GM18907 (cell line): ENCODE data around the gene CTBP2.
A peak's percentile ranks its signal among the peaks of the same experiment; 100 is the strongest.
"Not testable (repeated sequence)": the region's sequence is repeated elsewhere in the genome, so short reads cannot be mapped to it uniquely, and the experiment has no call there.

Source experiments
- ATAC-seq: cut with Tn5 transposase; IDR thresholded peaks from one replicate; pipeline ENCODE4 v1.9.1; 2021; ENCODE audit warnings: mild to moderate bottlenecking, moderate library complexity; ENCODE audit not compliant: unreplicated experiment

Gene CTBP2

GRCh38 chr10:125158601-125159485, 1.5 kb downstream of the CTBP2 start:
- ATAC-seq = no peak

- ATAC-seq = no peak
Observed at GRCh38 chr10:125158275-125158600, 2.1 kb downstream of the CTBP2 start.

GRCh38 chr10:125157505-125157904, 2.9 kb downstream of the CTBP2 start:
- no peak for ATAC-seq

DNA sequence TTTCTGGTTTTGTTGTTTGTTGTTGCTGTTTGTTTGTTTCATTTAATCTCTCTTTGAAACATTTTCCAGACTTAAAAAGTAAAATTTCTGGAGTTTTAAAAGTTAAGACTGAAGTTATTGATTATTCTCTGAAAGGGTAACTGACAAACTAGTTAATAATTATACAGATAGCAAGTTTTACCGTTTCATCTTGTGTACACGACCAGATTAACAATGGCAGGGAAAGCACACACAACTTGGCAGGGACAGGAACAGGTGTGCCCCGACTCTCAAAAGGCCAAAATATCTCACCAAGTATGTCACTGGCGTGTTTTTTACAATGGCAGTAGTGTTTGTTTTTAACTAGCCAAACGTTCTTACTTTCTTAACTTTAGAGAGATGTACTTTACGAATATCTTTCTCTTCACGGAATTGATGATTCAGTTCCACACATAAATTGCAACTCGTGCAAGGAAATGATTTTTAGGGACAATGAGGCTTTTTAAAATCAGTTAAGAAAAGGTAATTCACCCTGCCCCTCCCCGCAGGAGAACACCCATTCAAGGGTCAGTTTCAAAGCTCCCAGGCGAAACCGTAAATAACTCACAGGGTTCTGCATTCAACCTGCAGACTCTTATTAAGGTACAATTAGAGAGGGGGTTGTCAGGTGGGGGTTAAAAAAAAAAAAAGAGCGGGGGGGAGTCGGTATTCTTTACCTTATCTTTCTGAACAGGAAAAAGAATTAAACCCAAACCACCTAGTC, 3.5 kb downstream of the CTBP2 start:
- ATAC-seq = no peak

GRCh38 chr10:125156196-125156595, 4.2 kb downstream of the CTBP2 start:
- ATAC-seq = no peak

- ATAC-seq = no peak
Observed at GRCh38 chr10:125155101-125155500, 5.3 kb downstream of the CTBP2 start.

DNA sequence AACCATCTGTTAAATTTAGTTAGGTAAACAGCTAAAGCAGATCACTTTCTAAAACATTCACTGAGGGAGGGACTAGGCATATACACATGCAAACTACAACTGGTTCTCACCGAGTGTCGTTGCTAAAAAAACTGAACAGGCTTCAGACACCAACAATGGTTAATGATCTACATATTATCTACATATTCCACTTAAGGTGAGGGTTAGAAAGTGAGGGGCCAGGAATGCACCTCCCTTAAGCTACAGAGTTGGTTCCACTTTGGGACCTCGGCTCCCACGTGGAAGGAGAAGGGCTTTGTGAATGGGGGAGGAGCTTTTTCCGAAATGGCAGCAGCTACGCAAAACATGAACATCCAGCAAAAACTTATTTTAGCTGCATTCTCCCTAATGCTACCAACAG, 5.8 kb downstream of the CTBP2 start:
- no peak for ATAC-seq

DNA sequence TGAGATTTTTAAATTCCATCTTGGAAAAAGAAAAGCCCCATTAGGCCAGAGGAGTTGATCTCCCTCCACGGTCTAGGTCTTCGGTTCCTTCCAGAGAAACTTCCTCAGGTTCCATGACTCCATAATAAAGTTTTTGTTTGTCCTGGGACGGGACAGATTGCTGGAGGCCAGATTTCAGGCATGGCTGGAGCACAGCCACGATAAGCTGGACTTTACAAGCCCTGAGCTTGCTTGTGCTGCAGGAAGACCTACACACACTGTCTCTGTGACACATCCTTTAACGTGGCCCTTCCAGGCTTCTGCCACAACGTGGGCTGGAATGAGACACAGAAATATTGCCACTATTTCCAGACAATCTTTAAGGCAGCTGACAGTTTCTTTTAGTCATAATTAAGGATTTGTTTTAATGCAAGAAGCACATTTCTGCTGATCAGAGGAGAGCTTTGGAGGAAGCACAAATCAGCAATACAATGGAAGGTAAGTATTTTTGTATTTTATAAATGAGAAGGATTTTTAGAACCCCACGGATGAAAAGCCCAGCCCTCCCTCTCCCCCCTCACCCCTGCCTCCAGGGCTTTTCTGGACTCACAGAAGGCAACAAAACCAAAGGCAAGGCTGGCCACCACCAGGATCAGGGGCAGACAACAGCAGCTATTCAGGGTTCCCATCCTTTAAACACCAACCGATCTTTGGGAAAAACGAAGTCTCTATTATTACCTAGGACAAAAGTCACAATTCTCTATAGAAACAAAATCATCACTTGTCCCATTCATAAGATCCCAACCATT, 6.5 kb downstream of the CTBP2 start:
- ATAC-seq = no peak

DNA sequence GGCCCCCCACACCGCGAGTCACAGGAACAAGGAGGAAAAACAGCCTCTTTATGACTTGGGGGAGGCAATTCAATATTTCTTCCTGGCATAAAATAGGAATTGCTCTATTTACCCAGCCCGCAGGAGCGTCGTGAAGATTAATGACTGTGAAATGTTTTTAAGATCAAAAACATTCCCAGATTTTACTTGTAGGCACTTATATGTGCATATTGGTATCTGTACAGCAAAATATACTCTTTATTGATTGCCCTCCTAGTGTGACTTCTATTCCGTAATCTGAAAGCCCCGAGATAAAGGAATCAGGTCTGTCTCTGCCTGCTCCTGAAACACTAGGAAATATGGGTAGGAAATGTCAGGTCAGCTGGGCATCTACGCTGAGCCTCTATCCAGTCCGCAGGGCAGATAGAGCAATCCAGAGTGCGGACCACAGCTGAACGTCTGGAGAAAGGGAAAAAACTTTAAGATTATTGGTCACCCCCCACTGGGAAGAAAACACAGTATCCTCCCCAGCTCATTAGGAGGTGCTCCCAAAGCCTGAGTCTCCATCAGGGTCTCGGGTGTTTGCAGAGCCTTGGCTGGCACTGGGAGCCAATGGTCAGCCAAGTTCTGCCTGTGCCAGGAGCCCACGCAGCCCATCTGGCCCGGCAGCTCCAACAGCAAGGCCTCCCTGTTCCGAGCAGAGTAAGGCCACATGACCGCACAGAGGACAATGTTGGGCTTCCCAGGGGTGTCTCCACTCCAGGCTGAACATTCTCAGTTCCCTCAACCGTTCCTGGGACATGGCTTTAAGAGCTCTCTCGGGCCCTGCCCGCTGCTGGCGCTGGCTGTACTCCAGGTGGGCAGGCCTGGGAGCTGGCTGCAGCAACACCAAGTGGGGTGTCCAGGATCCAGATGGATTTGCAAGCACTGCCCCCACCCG, 7.7 kb downstream of the CTBP2 start:
- no peak for ATAC-seq

GRCh38 chr10:125151553-125152449, 8.6 kb downstream of the CTBP2 start:
- no peak for ATAC-seq

DNA sequence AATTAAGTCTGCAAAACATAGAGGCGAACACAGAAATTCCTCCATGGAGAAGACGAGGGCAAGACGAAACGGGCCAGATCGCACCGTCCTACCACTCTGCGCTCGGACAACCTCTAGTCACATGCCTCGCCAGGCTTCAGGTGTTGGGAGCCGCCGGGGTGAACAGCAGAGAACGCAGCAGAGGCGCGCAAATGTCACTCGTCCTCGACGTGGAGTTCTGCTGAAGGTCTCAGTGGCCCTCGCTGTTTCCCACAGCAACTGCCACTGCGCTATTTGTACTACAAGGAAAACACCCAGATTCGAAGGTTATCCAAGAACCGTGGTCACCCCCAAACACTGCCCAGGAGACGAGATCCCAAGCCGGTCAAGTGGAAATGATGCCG, 9.2 kb downstream of the CTBP2 start:
- ATAC-seq = no peak

DNA sequence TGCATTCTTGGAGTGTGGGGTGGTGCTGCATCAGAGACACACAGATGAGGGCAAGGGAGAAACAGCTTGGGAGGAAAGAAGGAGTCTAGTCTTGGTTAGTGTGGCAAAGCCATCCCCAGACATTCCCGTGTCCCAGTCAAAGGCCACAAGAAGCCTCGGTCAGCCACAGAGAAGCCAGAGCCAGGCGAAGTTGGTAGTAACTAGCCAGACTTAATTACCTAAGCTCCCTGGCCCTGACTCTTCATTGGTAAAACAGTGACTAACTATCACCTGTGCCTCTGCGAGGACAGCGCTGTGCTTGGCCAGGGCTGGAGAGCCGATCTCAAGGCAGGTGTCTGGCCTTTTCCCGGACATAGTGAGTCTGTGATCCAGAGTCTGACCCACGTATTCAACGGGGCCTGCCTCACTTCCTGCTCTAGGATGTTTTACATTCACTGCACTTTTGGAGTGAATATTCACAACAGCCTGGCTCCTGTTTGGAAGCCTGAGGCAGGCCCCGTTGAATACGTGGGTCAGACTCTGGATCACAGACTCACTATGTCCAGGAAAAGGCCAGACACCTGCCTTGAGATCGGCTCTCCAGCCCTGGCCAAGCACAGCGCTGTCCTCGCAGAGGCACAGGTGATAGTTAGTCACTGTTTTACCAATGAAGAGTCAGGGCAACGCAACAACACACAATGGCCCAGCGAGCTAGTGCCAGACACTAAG, 9.8 kb downstream of the CTBP2 start:
- ATAC-seq = not testable (repeated sequence)

DNA sequence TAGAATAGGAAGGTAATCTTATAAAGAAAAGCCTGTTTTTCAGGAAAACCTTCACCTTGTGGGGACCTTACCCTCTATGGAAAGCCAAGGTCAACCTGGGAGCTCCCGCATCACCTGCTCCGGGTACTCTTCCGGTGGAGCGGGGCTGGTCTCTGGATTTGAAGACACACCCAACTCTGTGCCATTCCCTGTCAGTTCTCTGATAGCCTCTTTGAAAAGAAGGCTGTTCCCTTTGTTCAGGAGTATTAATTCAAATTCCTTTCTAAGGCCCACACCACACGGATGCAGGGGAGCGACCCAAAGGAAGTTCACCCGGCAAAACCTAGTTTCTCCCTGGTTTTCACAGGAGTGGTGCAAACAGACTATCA, 10.7 kb downstream of the CTBP2 start:
- no peak for ATAC-seq

DNA sequence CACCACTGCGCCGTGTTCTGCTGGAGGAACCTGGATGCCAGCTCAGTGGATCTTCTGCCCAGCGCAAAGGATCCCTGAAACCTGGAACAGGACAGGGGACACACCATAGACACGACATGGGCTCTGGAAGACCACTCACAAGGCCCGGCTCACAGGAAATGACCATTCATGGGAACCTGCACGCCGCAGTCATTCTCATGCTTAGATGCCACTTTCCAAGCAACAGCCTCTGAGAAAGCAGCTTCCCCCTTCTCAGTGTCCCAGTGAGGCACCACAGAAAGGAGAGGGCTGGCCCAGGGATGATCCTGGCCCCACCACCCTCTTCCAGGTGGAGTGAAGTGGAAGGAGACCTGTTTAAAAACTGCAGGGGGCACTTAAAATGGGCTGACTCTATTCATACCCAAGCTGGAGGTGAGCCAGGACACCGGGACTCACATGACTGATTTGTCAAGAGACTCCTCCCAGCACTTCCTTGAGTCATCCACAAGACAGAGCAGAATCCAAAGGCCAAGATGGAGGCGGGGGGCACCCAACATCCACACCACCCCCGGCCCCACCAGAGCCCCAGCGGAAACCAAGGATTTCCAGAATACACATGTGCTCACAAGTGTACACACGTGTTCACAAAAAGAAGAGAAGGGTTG, 11.2 kb downstream of the CTBP2 start:
- no peak for ATAC-seq

GRCh38 chr10:125148528-125148927, 11.8 kb downstream of the CTBP2 start:
- no peak for ATAC-seq

DNA sequence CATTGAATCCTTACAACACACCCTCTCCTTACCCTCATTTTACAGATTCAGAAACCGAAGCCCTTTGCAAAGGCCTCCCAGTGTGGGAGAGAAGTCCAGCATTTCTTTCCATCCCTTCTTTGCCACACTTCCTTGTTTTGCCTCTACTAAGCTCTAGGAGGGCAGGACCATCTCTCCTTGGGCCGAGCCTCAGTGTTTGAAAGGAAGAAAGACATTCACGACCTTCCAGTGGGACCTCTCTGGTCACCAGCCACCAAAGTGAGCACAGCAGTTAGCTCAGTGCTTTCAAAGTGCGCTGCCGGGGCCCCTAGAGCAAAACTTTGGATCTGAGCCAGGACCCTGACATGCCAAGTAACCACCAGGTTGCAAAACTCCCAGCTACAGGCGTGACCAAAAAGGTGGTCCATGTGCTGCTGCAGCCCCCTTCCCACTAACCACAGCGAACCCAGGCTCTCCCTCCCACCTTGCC, 12.4 kb downstream of the CTBP2 start:
- ATAC-seq = no peak

DNA sequence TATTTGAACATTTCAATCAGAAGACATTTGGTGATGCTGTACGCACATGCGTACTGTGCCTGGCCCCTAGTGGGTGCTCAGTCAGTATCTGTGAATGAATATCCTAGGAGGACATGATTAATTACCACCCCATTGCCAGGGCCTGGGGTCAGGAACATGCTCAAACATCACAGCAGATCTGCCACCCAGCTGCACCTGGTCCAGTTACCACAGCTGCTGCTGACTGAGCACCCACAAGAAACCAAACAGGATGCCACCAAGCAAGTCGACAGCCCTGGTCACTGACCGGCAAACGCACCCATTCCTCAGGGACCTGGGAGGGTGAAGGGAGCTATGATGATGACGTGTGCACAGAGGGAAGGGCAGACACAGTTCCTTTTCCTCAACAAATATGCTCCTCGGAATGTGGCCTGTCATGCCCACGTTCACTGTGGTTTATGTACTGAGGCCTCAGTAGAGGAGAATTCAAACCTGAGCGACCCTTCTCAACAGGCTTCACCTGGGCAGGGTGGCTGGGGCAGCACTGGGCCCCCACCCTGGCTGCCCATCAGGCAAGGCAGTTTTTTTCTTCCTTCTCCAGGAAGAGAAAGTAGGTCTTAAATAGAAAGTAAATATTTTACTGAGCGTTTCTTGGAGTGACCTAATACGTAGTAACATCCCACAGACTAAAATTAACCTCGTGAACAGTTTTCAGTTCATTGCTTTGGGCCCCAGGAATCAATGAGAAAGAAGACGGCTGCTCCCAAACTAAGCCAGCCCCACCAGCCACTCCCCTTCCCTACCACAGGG, 13.4 kb downstream of the CTBP2 start:
- ATAC-seq = peak; percentile 71

GRCh38 chr10:125145636-125146035, 14.7 kb downstream of the CTBP2 start:
- no peak for ATAC-seq
